K562 (cell line): ENCODE measurements around the gene OR6K3. TPM values are rescaled to one million over a fixed set of nuclear protein-coding genes. Genes with fewer than 3 reads are reported as not detected.

Experiments used
- ATAC-seq: fragments of 200-7000 bp; cut with Tn5 transposase; 3 replicates; pipeline ENCODE4 v1.9.1; 2020; ENCODE audit warnings: moderate library complexity
- BruUV-seq: library from RNA; stranded (reverse); fragments of 400-500 nt; replicated peaks from 2 replicates; lab custom pipeline; 2021; lab: Mats Ljungman, UMichigan
- CTCF ChIA-PET: fragments of 300-600 bp; formaldehyde crosslinking; extraction: SDS; loops from one replicate; lab custom pipeline; 2021; ENCODE audit warnings: low intra/inter-chr PET ratio; lab: Yijun Ruan, JAX
- POLR2A ChIA-PET: fragments of 300-600, 350-650 bp; sonication (Branson Sonifier 250); formaldehyde crosslinking; extraction: SDS; loops from one replicate; lab custom pipeline; 2021; ENCODE audit warnings: antibody characterized with exemption, inconsistent platforms; lab: Yijun Ruan, JAX
- DNase-seq, 4 experiments: peaks; one replicate each; pipeline versions ENCODE4 v3.0.0 to v3.0.0-alpha.2; 2011 to 2018; ENCODE audit warnings: low spot score in 3 of 4, mixed read lengths in 3 of 4; ENCODE audit errors: extremely low read depth in 1 of 4
- FAIRE-seq: peaks from 2 replicates; lab custom pipeline; 2011; peaks lifted over from hg19 to GRCh38; lab: Jason Lieb, UNC
- H2AFZ ChIP-seq: 2 replicates; pipeline ENCODE4 v1.6.0; 2011; ENCODE audit warnings: low read depth, low read length, control low read depth, inconsistent platforms
- H3K27ac ChIP-seq: fragments of 200-600 bp; 3 replicates; pipeline ENCODE4 v1.8.0; 2011; ENCODE audit warnings: low read depth, mild to moderate bottlenecking, control low read depth, inconsistent platforms, low read length, moderate library complexity, mixed read lengths; ENCODE audit errors: extremely low read depth
- H3K27me3 ChIP-seq, 2 experiments: fragments of 300-600 bp in 1 of 2; 2 replicates in 1 of 2; 3 replicates in 1 of 2; pipeline versions ENCODE4 v1.6.0 to v1.8.0; 2011; ENCODE audit warnings: inconsistent platforms in 2 of 2, low read length in 2 of 2, mild to moderate bottlenecking in 1 of 2, mixed read lengths in 1 of 2, moderate library complexity in 1 of 2; ENCODE audit not compliant: control insufficient read depth in 2 of 2, insufficient read depth in 2 of 2
- H3K36me3 ChIP-seq: fragments of 300-600 bp; 3 replicates; pipeline ENCODE4 v1.8.0; 2011; ENCODE audit warnings: mild to moderate bottlenecking, low read length, inconsistent platforms; ENCODE audit not compliant: control insufficient read depth, insufficient read depth
- H3K4me1 ChIP-seq, 2 experiments: fragments of 200-600 bp in 1 of 2; replicated peaks in 1 of 2; 2 replicates in 1 of 2; 3 replicates in 1 of 2; pipeline versions ENCODE4 v1.5.1 to v1.8.0; 2011; ENCODE audit warnings: inconsistent platforms in 2 of 2, low read length in 2 of 2, mild to moderate bottlenecking in 1 of 2, mixed read lengths in 1 of 2, moderate library complexity in 1 of 2; ENCODE audit not compliant: control insufficient read depth in 2 of 2, insufficient read depth in 2 of 2
- H3K4me2 ChIP-seq: 2 replicates; pipeline ENCODE4 v1.6.1; 2011; ENCODE audit warnings: low read length, control low read depth, inconsistent platforms, mixed read lengths; ENCODE audit not compliant: insufficient read depth
- H3K4me3 ChIP-seq: fragments of 200-600 bp; sonication (generic), shearing (Covaris generic); 2 replicates; pipeline ENCODE4 v1.5.1; 2016; ENCODE audit warnings: control low read depth, inconsistent platforms
- H3K79me2 ChIP-seq: fragments of 200-600 bp; 3 replicates; pipeline ENCODE4 v1.8.0; 2011; ENCODE audit warnings: low read length, inconsistent platforms; ENCODE audit not compliant: control insufficient read depth, insufficient read depth
- H3K9ac ChIP-seq, 2 experiments: 2 replicates each; pipeline versions ENCODE4 v1.6.0 to v1.6.1; 2011; ENCODE audit warnings: low read depth in 2 of 2, low read length in 2 of 2, control low read depth in 1 of 2, inconsistent platforms in 1 of 2, mild to moderate bottlenecking in 1 of 2, mixed read lengths in 1 of 2; ENCODE audit not compliant: insufficient read depth in 1 of 2
- H3K9me1 ChIP-seq: one replicate; pipeline ENCODE4 v1.6.0; 2011; ENCODE audit warnings: inconsistent platforms, mild to moderate bottlenecking, low read length, moderate library complexity; ENCODE audit not compliant: control insufficient read depth, insufficient read depth
- H3K9me3 ChIP-seq: replicated peaks from 2 replicates; pipeline ENCODE4 v1.5.1; 2011; ENCODE audit warnings: low read depth, low read length, inconsistent platforms; ENCODE audit not compliant: control insufficient read depth, insufficient read depth
- H4K20me1 ChIP-seq: replicated peaks from 2 replicates; pipeline ENCODE4 v1.6.1; 2011; ENCODE audit warnings: low read length, inconsistent platforms, mixed read lengths; ENCODE audit not compliant: control insufficient read depth, insufficient read depth
- ARID1B ChIP-seq: fragments of 450-650 bp; IDR thresholded peaks from 2 replicates; pipeline ENCODE4 v1.6.1; 2016; ENCODE audit warnings: antibody characterized with exemption, mild to moderate bottlenecking, inconsistent platforms
- EHMT2 ChIP-seq: fragments of 450-650 bp; IDR thresholded peaks from 2 replicates; pipeline ENCODE4 v1.6.1; 2018; ENCODE audit warnings: antibody characterized with exemption
- HNRNPK ChIP-seq: fragments of 200-400 bp; formaldehyde crosslinking; IDR thresholded peaks from one replicate; pipeline ENCODE4 v1.6.1; 2018; ENCODE audit warnings: mild to moderate bottlenecking, low read depth, low read length; ENCODE audit not compliant: poor library complexity, severe bottlenecking
- KDM4B ChIP-seq, 2 experiments: fragments of 450-650 bp in 1 of 2; sonication (generic) in 1 of 2; IDR thresholded peaks; 2 replicates each; pipeline ENCODE4 v1.6.1; 2016 to 2017; ENCODE audit warnings: borderline replicate concordance in 2 of 2, antibody characterized with exemption in 1 of 2, low read depth in 1 of 2, mild to moderate bottlenecking in 1 of 2
- MCM3 ChIP-seq: fragments of 450-650 bp; IDR thresholded peaks from 2 replicates; pipeline ENCODE4 v1.6.1; 2016
- NFIX ChIP-seq: fragments of 250-450 bp; sonication (Bioruptor Pico); IDR thresholded peaks from 2 replicates; pipeline ENCODE4 v1.4.0; 2020; ENCODE audit warnings: low read depth, mild to moderate bottlenecking, moderate library complexity
- PML ChIP-seq: IDR thresholded peaks from 2 replicates; pipeline ENCODE4 v1.6.1; 2012; ENCODE audit warnings: low read length, inconsistent platforms
- POLR3G ChIP-seq: IDR thresholded peaks from 2 replicates; pipeline ENCODE4 v1.6.1; 2011; ENCODE audit not compliant: insufficient read length, insufficient replicate concordance; ENCODE audit errors: extremely low read depth
- RFX1 ChIP-seq: fragments of 450-650 bp; IDR thresholded peaks from 2 replicates; pipeline ENCODE4 v1.6.1; 2016; ENCODE audit warnings: mild to moderate bottlenecking, moderate library complexity
- RFX5 ChIP-seq: IDR thresholded peaks from 2 replicates; pipeline ENCODE4 v1.6.1; 2011; ENCODE audit warnings: low read depth, mild to moderate bottlenecking, improper control_type of control experiment, low read length
- ZNF12 ChIP-seq: sonication (generic); formaldehyde crosslinking; IDR thresholded peaks from 2 replicates; pipeline ENCODE4 v1.4.0; 2020; ENCODE audit warnings: mild to moderate bottlenecking, missing genetic modification reagents
- ZNF134 ChIP-seq: fragments of 250-450 bp; sonication (Bioruptor Pico); conservative IDR thresholded peaks from 2 replicates; pipeline ENCODE4 v1.4.0; 2020
- in situ Hi-C: fragments of 300-500 bp; cut with MboI; formaldehyde crosslinking; loops from 4 replicates; pipeline ENCODE4 v1.15.0; 2018; ENCODE audit warnings: inconsistent platforms, mixed read lengths
- intact Hi-C: fragments of 100-400 bp; cut with micrococcal nuclease; formaldehyde crosslinking; loops from 2 replicates; pipeline ENCODE4 v1.14.2; 2022
- polyA plus RNA-seq, 8 experiments: library from polyadenylated mRNA; depleted of rRNA in 4 of 8; stranded (reverse) in 5 of 8; unstranded in 3 of 8; fragments of >200 nt; fragmentation: Nextera tagmentation in 2 of 8; fragmentation: Illumina TruSeq in 1 of 8; extraction: Ambion mirVana in 2 of 8; extraction: Trizol in 1 of 8; gene quantifications; 2 replicates each; pipeline versions ENCODE4 v1.2.1 to v1.2.3, GENCODE V29; 2011 to 2014; ENCODE audit warnings: inconsistent platforms in 1 of 8, missing spikeins in 1 of 8
- total RNA-seq, 7 experiments: library from RNA; depleted of rRNA in 6 of 7; stranded (reverse); fragments of >200 nt in 6 of 7; fragmentation: Illumina TruSeq in 2 of 7; extraction: Trizol in 2 of 7; gene quantifications; 2 replicates each; pipeline versions ENCODE4 v1.2.1 to v1.2.3, GENCODE V29; 2011 to 2021; ENCODE audit warnings: low replicate concordance in 1 of 7
- TF ChIP-seq, protein P1 (sequence below), 2 experiments: fragments of 200-800 bp in 1 of 2; sonication (Bioruptor generic) in 1 of 2; sonication (generic) in 1 of 2; formaldehyde crosslinking in 1 of 2; IDR thresholded peaks in 1 of 2; conservative IDR thresholded peaks in 1 of 2; 2 replicates each; pipeline versions ENCODE4 v1.5.0 to v1.6.1; 2016 to 2020; ENCODE audit warnings: missing compliant biosample characterization in 1 of 2, missing genetic modification characterization in 1 of 2, missing genetic modification reagents in 1 of 2
- TF ChIP-seq, protein P2 (sequence below): fragments of 450-650 bp; IDR thresholded peaks from 2 replicates; pipeline ENCODE4 v1.6.1; 2017; ENCODE audit warnings: antibody characterized with exemption, mild to moderate bottlenecking
- TF ChIP-seq, protein P3 (sequence below): fragments of 450-650 bp; IDR thresholded peaks from one replicate; pipeline ENCODE4 v1.6.1; 2018; ENCODE audit warnings: mild to moderate bottlenecking, moderate library complexity; ENCODE audit not compliant: partially characterized antibody

The OR6K3 gene
- total and polyA plus RNA-seq, 9 of the 15 experiments (the other 6 are each of a cell fraction or from before 2014, with no cell fraction given) = not detected

DNA sequence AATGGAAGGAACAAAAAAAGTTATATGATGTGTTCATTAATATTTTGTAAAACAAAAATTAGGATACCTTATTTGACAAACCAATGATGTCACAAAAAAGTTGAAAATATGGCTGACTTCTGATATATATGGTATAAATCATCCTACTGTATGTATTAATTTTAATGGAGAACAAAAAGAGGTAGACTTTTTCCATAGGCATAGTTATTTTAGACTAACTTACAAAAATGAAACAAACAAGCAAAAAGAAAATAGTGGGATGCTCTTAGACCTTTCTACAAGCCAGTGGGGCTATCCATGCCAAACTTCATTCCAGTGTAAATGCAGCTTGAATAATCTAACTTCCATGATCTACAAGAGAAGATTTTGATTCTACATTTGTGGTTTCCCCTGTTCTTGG, 33.5 kb downstream of the OR6K3 start:
- in situ Hi-C loops = no loop called here
- H2AFZ ChIP-seq = peak overlapping the region; percentile 71
- no TSS peak for BruUV-seq
- no peak overlapping the region; the same call in 1 of the 2 replicates for H3K4me2 ChIP-seq
- FAIRE-seq (no peak), DNase-seq (no peak), ATAC-seq (no peak)
- no peaks in the 10 kb centered on the region for H4K20me1 ChIP-seq
- CTCF ChIA-PET = interaction anchor here (0.6 kb wide), 1 partner anchor 385 kb away, joined by 3 read pairs; no protein-coding TSS in a partner anchor
- 0 out of 2 replicates have a peak overlapping the region, but pooled peaks have one; percentile 47 for H3K4me3 ChIP-seq
- H3K9ac ChIP-seq = peak overlapping the region in 1 of 2 experiments; percentile 92; a peak in 2 of 4 replicates
- H3K27ac ChIP-seq = peak overlapping the region; percentile 82
- H3K9me3 ChIP-seq = no peaks in the 10 kb centered on the region
- H3K79me2 ChIP-seq = peaks cover 41% of the 10 kb centered on the region
- POLR2A ChIA-PET = interaction anchor here (0.6 to 1.4 kb wide), 2 partner anchors 8 to 207 kb away, joined by 3 to 11 read pairs; no protein-coding TSS in a partner anchor
- peaks cover 0 to 18% of the 10 kb centered on the region in 2 experiments; a peak in 2 of 5 replicates for H3K4me1 ChIP-seq
- H3K27me3 ChIP-seq = no peaks in the 10 kb centered on the region
- H3K9me1 ChIP-seq = no peaks in the 10 kb centered on the region
- H3K36me3 ChIP-seq = peaks cover 29% of the 10 kb centered on the region
- intact Hi-C loops = loop anchor here (5.0 to 10.0 kb wide), 3 partner anchors 115 to 308 kb away; no protein-coding TSS in a partner anchor
- TF ChIP-seq ZNF134 (CRISPR knock-in tag) (no peak), KDM4B (IDR thresholded peaks at IDR 0.05; ENCODE audit: borderline replicate concordance in 2 of 2, low read depth in 1 of 2) (no peak), MCM3 (no peak), ZNF12 (CRISPR knock-in tag) (no peak), RFX5 (no peak), NFIX (no peak), POLR3G (no peak), HNRNPK (no peak), ARID1B (no peak), EHMT2 (0 out of 2 replicates have a peak, but pooled peaks have one; percentile 53), RFX1 (no peak), PML (0 out of 2 replicates have a peak, but pooled peaks have one; percentile 3)
- TF ChIP-seq, protein P1, sequence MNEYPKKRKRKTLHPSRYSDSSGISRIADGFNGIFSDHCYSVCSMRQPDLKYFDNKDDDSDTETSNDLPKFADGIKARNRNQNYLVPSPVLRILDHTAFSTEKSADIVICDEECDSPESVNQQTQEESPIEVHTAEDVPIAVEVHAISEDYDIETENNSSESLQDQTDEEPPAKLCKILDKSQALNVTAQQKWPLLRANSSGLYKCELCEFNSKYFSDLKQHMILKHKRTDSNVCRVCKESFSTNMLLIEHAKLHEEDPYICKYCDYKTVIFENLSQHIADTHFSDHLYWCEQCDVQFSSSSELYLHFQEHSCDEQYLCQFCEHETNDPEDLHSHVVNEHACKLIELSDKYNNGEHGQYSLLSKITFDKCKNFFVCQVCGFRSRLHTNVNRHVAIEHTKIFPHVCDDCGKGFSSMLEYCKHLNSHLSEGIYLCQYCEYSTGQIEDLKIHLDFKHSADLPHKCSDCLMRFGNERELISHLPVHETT (CRISPR knock-in tag; conservative IDR thresholded peaks at IDR 0.05 in 1 of 2, IDR thresholded peaks at IDR 0.05 in 1 of 2) = peak in 1 of 2 experiments; percentile 24; a peak in 1 of 4 replicates
- TF ChIP-seq, protein P2, sequence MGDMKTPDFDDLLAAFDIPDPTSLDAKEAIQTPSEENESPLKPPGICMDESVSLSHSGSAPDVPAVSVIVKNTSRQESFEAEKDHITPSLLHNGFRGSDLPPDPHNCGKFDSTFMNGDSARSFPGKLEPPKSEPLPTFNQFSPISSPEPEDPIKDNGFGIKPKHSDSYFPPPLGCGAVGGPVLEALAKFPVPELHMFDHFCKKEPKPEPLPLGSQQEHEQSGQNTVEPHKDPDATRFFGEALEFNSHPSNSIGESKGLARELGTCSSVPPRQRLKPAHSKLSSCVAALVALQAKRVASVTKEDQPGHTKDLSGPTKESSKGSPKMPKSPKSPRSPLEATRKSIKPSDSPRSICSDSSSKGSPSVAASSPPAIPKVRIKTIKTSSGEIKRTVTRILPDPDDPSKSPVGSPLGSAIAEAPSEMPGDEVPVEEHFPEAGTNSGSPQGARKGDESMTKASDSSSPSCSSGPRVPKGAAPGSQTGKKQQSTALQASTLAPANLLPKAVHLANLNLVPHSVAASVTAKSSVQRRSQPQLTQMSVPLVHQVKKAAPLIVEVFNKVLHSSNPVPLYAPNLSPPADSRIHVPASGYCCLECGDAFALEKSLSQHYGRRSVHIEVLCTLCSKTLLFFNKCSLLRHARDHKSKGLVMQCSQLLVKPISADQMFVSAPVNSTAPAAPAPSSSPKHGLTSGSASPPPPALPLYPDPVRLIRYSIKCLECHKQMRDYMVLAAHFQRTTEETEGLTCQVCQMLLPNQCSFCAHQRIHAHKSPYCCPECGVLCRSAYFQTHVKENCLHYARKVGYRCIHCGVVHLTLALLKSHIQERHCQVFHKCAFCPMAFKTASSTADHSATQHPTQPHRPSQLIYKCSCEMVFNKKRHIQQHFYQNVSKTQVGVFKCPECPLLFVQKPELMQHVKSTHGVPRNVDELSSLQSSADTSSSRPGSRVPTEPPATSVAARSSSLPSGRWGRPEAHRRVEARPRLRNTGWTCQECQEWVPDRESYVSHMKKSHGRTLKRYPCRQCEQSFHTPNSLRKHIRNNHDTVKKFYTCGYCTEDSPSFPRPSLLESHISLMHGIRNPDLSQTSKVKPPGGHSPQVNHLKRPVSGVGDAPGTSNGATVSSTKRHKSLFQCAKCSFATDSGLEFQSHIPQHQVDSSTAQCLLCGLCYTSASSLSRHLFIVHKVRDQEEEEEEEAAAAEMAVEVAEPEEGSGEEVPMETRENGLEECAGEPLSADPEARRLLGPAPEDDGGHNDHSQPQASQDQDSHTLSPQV = peak; percentile 80
- TF ChIP-seq, protein P3, sequence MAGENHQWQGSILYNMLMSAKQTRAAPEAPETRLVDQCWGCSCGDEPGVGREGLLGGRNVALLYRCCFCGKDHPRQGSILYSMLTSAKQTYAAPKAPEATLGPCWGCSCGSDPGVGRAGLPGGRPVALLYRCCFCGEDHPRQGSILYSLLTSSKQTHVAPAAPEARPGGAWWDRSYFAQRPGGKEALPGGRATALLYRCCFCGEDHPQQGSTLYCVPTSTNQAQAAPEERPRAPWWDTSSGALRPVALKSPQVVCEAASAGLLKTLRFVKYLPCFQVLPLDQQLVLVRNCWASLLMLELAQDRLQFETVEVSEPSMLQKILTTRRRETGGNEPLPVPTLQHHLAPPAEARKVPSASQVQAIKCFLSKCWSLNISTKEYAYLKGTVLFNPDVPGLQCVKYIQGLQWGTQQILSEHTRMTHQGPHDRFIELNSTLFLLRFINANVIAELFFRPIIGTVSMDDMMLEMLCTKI = no peak
